Transverse colon (tissue), 4 donors: ENCODE results near the gene CDK18. TPM values are rescaled to one million over a fixed set of nuclear protein-coding genes. Genes with fewer than 3 reads are reported as not detected.

ENCODE experiments used
- DNase-seq: peaks from one replicate; pipeline ENCODE4 v3.0.0-alpha.2; 2019
- H3K27ac ChIP-seq, 4 donors: fragments of 200-600 bp; sonication (generic); 2 replicates each; pipeline ENCODE4 v1.5.1; 2016 to 2018; ENCODE audit warnings: inconsistent platforms in 4 of 4
- H3K27me3 ChIP-seq: fragments of 200-600 bp; sonication (generic); 2 replicates; pipeline ENCODE4 v1.5.1; 2017; ENCODE audit warnings: inconsistent platforms
- H3K36me3 ChIP-seq, 4 donors: fragments of 200-600 bp; sonication (generic); 2 replicates each; pipeline ENCODE4 v1.5.1; 2017 to 2019; ENCODE audit warnings: inconsistent platforms in 4 of 4
- H3K4me1 ChIP-seq, 4 donors: fragments of 200-600 bp; sonication (generic); 2 replicates each; pipeline ENCODE4 v1.5.1; 2017 to 2020; ENCODE audit warnings: inconsistent platforms in 4 of 4
- H3K4me3 ChIP-seq, 4 donors: fragments of 200-600 bp; sonication (generic); 1 replicate in 1 of 4; 2 replicates in 3 of 4; pipeline versions ENCODE4 v1.5.1 to v1.6.1; 2017 to 2019; ENCODE audit warnings: inconsistent platforms in 4 of 4
- H3K9me3 ChIP-seq, 2 donors: fragments of 200-600 bp; sonication (generic); 2 replicates each; pipeline ENCODE4 v1.5.1; 2017 to 2019; ENCODE audit warnings: inconsistent platforms in 2 of 2
- EP300 ChIP-seq: sonication (generic); formaldehyde crosslinking; IDR thresholded peaks from one replicate; pipeline ENCODE4 v1.6.1; 2017; ENCODE audit warnings: antibody characterized with exemption, low read depth
- POLR2A ChIP-seq: fragments of 450-650 bp; IDR thresholded peaks from one replicate; pipeline ENCODE4 v1.6.1; 2016; ENCODE audit warnings: antibody characterized with exemption, mild to moderate bottlenecking, moderate library complexity
- POLR2AphosphoS5 ChIP-seq, 3 donors: sonication (generic); formaldehyde crosslinking; IDR thresholded peaks; one replicate each; pipeline ENCODE4 v1.6.1; 2016; ENCODE audit warnings: antibody characterized with exemption in 3 of 3
- WGBS, 2 donors: methylation state at CpG; one replicate each; pipeline ENCODE4 v1.1.5; 2018; ENCODE audit warnings: low coverage in 1 of 2; 5-methylcytosine and 5-hydroxymethylcytosine counted together
- in situ Hi-C, 4 donors: fragments of 200-750 bp; cut with MboI; loops; one replicate each; pipeline versions ENCODE4 v1.15.0 to v1.15.1; 2017; ENCODE audit warnings: low sequenced_read_pairs in 3 of 4, low pct_ligation_motif_present in 1 of 4, low pct_unique_long_range_greater_than_20kb in 1 of 4
- intact Hi-C: fragments of 100-400 bp; cut with DNase I; formaldehyde crosslinking; loops from one replicate; pipeline ENCODE4 v1.15.1; 2023; ENCODE audit warnings: low total_unique reads
- total RNA-seq, 4 donors: library from RNA; depleted of rRNA; stranded (reverse); fragments of >200 nt; gene quantifications; one replicate each; pipeline ENCODE4 v1.1.0, GENCODE V29; 2016
- TF ChIP-seq, protein P1 (sequence below), 5 experiments: fragments of 200-600 bp in 3 of 5; fragments of 450-650 bp in 2 of 5; sonication (generic) in 3 of 5; IDR thresholded peaks; 1 replicate in 2 of 5; 2 replicates in 3 of 5; pipeline ENCODE4 v1.5.1; 2016 to 2017; ENCODE audit warnings: antibody characterized with exemption in 5 of 5, inconsistent platforms in 3 of 5, mild to moderate bottlenecking in 2 of 5, moderate library complexity in 1 of 5

The CDK18 gene
- total RNA-seq, 4 donors from 2014 or later: 28.8 to 112 (median 33.5) TPM

DNA sequence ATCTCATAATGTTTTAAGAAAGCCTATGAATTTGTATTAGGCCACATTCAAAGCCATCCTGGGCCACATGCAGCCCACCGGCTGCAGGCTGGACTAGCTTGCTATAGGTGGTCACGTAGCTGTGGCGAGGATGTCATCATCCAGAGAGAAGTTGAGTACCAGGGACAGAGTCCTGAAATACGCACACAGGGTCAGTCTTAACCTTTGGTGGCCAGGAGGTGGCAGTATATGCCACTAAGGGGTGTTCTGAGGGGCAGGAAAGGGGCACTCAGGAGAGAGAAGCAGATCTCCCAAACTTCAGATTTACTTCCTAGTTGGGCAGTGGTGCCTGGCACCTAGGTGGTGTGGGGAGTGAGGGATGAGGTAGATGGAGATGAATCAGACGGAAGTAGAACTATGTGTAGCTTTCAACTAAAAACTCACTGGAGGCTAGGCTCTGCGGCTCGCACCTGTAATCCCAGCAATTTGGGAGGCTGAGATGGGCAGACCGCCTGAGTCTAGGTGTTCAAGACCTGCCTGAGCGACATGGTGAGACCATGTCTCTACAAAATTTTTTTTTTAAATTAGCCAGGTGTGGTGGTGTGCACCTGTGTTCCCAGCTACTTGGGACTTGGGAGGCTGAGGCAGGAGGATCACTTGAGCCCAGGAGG is 16.3 kb upstream of the CDK18 start:
- Histone ChIP-seq H3K4me3 (no peak overlapping the region), H3K9me3 (no peaks in the 10 kb centered on the region), H3K4me1 (peaks cover 2 to 20% (median 8%) of the 10 kb centered on the region in 4 donors), H3K36me3 (no peaks in the 10 kb centered on the region), H3K27me3 (peaks cover 7% of the 10 kb centered on the region), H3K27ac (no peak overlapping the region)
- TF ChIP-seq, protein P1, sequence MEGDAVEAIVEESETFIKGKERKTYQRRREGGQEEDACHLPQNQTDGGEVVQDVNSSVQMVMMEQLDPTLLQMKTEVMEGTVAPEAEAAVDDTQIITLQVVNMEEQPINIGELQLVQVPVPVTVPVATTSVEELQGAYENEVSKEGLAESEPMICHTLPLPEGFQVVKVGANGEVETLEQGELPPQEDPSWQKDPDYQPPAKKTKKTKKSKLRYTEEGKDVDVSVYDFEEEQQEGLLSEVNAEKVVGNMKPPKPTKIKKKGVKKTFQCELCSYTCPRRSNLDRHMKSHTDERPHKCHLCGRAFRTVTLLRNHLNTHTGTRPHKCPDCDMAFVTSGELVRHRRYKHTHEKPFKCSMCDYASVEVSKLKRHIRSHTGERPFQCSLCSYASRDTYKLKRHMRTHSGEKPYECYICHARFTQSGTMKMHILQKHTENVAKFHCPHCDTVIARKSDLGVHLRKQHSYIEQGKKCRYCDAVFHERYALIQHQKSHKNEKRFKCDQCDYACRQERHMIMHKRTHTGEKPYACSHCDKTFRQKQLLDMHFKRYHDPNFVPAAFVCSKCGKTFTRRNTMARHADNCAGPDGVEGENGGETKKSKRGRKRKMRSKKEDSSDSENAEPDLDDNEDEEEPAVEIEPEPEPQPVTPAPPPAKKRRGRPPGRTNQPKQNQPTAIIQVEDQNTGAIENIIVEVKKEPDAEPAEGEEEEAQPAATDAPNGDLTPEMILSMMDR (IDR thresholded peaks at IDR 0.05): peak; percentile 78 to 84 (median 82)
- TF ChIP-seq EP300: no peak
- DNase-seq: peak; percentile 49
- in situ Hi-C loops: loop anchor here in 3 of 4 donors (5.0 to 10.0 kb wide), 3 partner anchors 34 to 153 kb away; no protein-coding TSS in a partner anchor
- 0 to 38% methylated on average over 3 to 9 of the region's 9 CpGs for WGBS, 2 donors
- intact Hi-C loops: loop anchor here (2.0 kb wide), 1 partner anchor 37 kb away; no protein-coding TSS in a partner anchor

- intact Hi-C loops: no loop called here
- no peak for TF ChIP-seq POLR2AphosphoS5 (IDR thresholded peaks at IDR 0.05)
- TF ChIP-seq POLR2A: no peak
- no peak for TF ChIP-seq EP300
- TF ChIP-seq, protein P1 (IDR thresholded peaks at IDR 0.05): no peak
- H3K27ac ChIP-seq: no peak overlapping the region
Observed at GRCh38 chr1:205491794-205492193, 12.7 kb upstream of the CDK18 start.

DNA sequence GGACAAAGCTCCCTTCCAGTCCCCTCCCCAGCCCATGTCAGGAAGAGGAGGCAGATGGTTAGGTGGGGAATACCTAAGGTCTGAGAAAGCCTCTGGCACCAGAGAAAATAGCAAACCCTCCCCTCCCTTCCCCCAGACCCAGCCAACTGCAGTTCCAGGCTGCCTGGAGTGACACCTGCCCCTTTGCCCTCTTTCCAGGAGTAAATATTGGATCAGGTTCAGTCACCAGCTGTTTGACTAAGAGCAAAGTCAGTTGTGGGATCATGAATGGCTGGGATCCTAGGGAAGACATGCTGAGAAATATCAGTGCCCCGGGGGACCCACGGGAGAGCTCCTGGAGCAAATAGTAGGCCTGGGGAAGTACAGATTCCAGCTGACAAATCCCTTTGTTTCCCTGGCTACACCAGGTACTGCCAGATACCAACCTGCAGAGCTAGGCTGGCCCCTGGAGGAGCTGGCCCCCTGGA is 12.2 kb upstream of the CDK18 start:
- WGBS, 2 donors: 38% methylated on average over 2 of the region's 2 CpGs; no CpG with 5 or more reads in 1 of the 2 donors
- intact Hi-C loops: no loop called here
- H3K27ac ChIP-seq: peak overlapping the region in 2 of 4 donors; percentile 4 to 48

More at GRCh38 chr1:205491794-205492193, 12.7 kb upstream of the CDK18 start:
- Histone ChIP-seq H3K27me3 (no peaks in the 10 kb centered on the region), H3K9me3 (no peaks in the 10 kb centered on the region), H3K36me3 (no peaks in the 10 kb centered on the region), H3K4me3 (no peak overlapping the region), H3K4me1 (peaks cover 11 to 34% (median 18%) of the 10 kb centered on the region in 4 donors)
- DNase-seq: no peak
- in situ Hi-C loops: no loop called here
- 57 to 64% methylated on average over 1 to 4 of the region's 4 CpGs for WGBS, 2 donors

GRCh38 chr1:205492774-205493173 is 11.7 kb upstream of the CDK18 start:
- in situ Hi-C loops (no loop called here), intact Hi-C loops (no loop called here)
- no peak for DNase-seq
- Histone ChIP-seq H3K9me3 (no peaks in the 10 kb centered on the region), H3K27ac (peak overlapping the region in 2 of 4 donors; percentile 4 to 48), H3K4me1 (peaks cover 11 to 34% (median 18%) of the 10 kb centered on the region in 4 donors), H3K27me3 (no peaks in the 10 kb centered on the region), H3K4me3 (no peak overlapping the region), H3K36me3 (no peaks in the 10 kb centered on the region)
- WGBS, 2 donors: 46% methylated on average over 7 of the region's 7 CpGs; no CpG with 5 or more reads in 1 of the 2 donors
- TF ChIP-seq POLR2A: no peak
- TF ChIP-seq, protein P1 (IDR thresholded peaks at IDR 0.05): no peak
- TF ChIP-seq EP300: no peak
- TF ChIP-seq POLR2AphosphoS5 (IDR thresholded peaks at IDR 0.05): no peak

More for the DNA sequence above, 12.2 kb upstream of the CDK18 start:
- no peaks in the 10 kb centered on the region for H3K27me3 ChIP-seq
- peaks cover 11 to 34% (median 18%) of the 10 kb centered on the region in 4 donors for H3K4me1 ChIP-seq
- in situ Hi-C loops: no loop called here
- no peak overlapping the region for H3K4me3 ChIP-seq
- H3K9me3 ChIP-seq: no peaks in the 10 kb centered on the region
- no peak for TF ChIP-seq POLR2A
- no peak for TF ChIP-seq POLR2AphosphoS5 (IDR thresholded peaks at IDR 0.05)
- TF ChIP-seq, protein P1 (IDR thresholded peaks at IDR 0.05): no peak
- no peak for TF ChIP-seq EP300
- no peaks in the 10 kb centered on the region for H3K36me3 ChIP-seq
- DNase-seq: no peak
